Stomach (tissue), 9 donors: Measurements from ENCODE around the gene INSYN2B. TPM values are rescaled to one million over a fixed set of nuclear protein-coding genes. Genes with fewer than 3 reads are reported as not detected.

Experiments
- DNase-seq, 2 donors: peaks; one replicate each; pipeline versions ENCODE4 v3.0.0 to v3.0.0-alpha.2; 2013 to 2019
- H3K27ac ChIP-seq, 5 donors: fragments of 200-600 bp in 4 of 5; sonication (generic) in 4 of 5; one replicate each; pipeline ENCODE4 v1.5.1; 2013 to 2019; ENCODE audit warnings: mild to moderate bottlenecking in 1 of 5, moderate library complexity in 1 of 5
- H3K27me3 ChIP-seq, 3 donors: fragments of 200-600 bp; sonication (generic); one replicate each; pipeline ENCODE4 v1.5.1; 2017 to 2019; ENCODE audit warnings: mixed run types in 1 of 3
- H3K36me3 ChIP-seq, 4 donors: fragments of 200-600 bp; sonication (generic); 1 replicate in 3 of 4; 2 replicates in 1 of 4; pipeline ENCODE4 v1.5.1; 2016 to 2019
- H3K4me1 ChIP-seq, 4 donors: fragments of 200-600 bp; sonication (generic); one replicate each; pipeline ENCODE4 v1.5.1; 2016 to 2019
- H3K4me3 ChIP-seq, 4 donors: fragments of 200-600 bp; sonication (generic) in 3 of 4; one replicate each; pipeline ENCODE4 v1.5.1; 2016 to 2019; ENCODE audit warnings: mild to moderate bottlenecking in 1 of 4
- H3K9me3 ChIP-seq, 4 donors: fragments of 200-600 bp; sonication (generic); one replicate each; pipeline ENCODE4 v1.5.1; 2016 to 2019
- EP300 ChIP-seq: sonication (generic); formaldehyde crosslinking; IDR thresholded peaks from one replicate; pipeline ENCODE4 v1.6.1; 2017; ENCODE audit warnings: antibody characterized with exemption
- POLR2A ChIP-seq, 4 donors: fragments of 450-650 bp; IDR thresholded peaks; one replicate each; pipeline ENCODE4 v1.6.1; 2016; ENCODE audit warnings: antibody characterized with exemption in 4 of 4, control low read depth in 2 of 4, mild to moderate bottlenecking in 1 of 4, moderate library complexity in 1 of 4
- POLR2AphosphoS5 ChIP-seq, 3 donors: sonication (generic); formaldehyde crosslinking; IDR thresholded peaks; one replicate each; pipeline ENCODE4 v1.6.1; 2016; ENCODE audit warnings: antibody characterized with exemption in 3 of 3
- WGBS, 5 donors: extraction: QIAGEN DNeasy Blood & Tissue Kit in 3 of 5; methylation state at CpG; one replicate each; pipeline versions ENCODE4 v1.1.5 to v1.1.7; 2013 to 2018; 5-methylcytosine and 5-hydroxymethylcytosine counted together
- intact Hi-C: fragments of 100-400 bp; cut with DNase I; formaldehyde crosslinking; loops from one replicate; pipeline ENCODE4 v1.15.1; 2023; ENCODE audit warnings: low total_unique reads
- polyA plus RNA-seq, 3 donors: library from polyadenylated mRNA; stranded (reverse); fragments of 200-250 nt; gene quantifications; one replicate each; pipeline ENCODE4 v1.2.3, GENCODE V29; 2013
- total RNA-seq, 5 donors: library from RNA; depleted of rRNA; stranded (reverse); fragments of >200 nt; gene quantifications; one replicate each; pipeline versions ENCODE4 v1.1.0 to v1.2.3, GENCODE V29; 2014 to 2016
- TF ChIP-seq, protein P1 (sequence below), 7 experiments: fragments of 450-650 bp in 4 of 7; fragments of 200-600 bp in 3 of 7; sonication (generic) in 3 of 7; IDR thresholded peaks; one replicate each; pipeline ENCODE4 v1.5.1; 2016 to 2019; ENCODE audit warnings: antibody characterized with exemption in 7 of 7, control low read depth in 2 of 7, mild to moderate bottlenecking in 1 of 7
- donor health status: healthy with polysubstance abuse.
- donor health status: Bipolar disorder and iron deficiency.
- donor health status: healthy.

The INSYN2B gene
- total and polyA plus RNA-seq, 8 donors, result 0.18 to 0.19 TPM; not detected in 6

DNA sequence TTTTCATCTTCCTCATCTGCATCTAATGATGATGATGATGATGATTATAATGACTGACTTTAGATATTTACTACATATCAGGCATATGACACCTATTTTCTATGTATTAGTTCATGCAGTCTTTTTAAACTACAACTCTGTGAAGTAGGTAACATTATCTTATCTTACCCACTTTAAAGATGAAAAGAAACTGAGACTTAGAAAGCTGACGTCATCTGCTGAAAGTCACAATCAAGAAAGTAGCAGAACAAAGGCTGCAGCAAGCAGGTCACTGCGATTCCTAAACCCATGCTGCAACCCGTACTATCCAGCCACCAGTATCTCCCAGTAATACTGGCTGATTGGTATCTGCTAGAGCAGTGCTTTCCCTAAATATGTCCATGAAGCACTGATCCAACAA is 40.1 kb upstream of the INSYN2B start:
- Histone ChIP-seq H3K4me3 (no peak overlapping the region), H3K27ac (no peak overlapping the region), H3K27me3 (peaks cover 0 to 25% (median 0%) of the 10 kb centered on the region in 3 donors), H3K36me3 (peaks cover 0 to 5% (median 0%) of the 10 kb centered on the region in 4 donors), H3K9me3 (no peaks in the 10 kb centered on the region), H3K4me1 (no peaks in the 10 kb centered on the region)
- TF ChIP-seq, protein P1, sequence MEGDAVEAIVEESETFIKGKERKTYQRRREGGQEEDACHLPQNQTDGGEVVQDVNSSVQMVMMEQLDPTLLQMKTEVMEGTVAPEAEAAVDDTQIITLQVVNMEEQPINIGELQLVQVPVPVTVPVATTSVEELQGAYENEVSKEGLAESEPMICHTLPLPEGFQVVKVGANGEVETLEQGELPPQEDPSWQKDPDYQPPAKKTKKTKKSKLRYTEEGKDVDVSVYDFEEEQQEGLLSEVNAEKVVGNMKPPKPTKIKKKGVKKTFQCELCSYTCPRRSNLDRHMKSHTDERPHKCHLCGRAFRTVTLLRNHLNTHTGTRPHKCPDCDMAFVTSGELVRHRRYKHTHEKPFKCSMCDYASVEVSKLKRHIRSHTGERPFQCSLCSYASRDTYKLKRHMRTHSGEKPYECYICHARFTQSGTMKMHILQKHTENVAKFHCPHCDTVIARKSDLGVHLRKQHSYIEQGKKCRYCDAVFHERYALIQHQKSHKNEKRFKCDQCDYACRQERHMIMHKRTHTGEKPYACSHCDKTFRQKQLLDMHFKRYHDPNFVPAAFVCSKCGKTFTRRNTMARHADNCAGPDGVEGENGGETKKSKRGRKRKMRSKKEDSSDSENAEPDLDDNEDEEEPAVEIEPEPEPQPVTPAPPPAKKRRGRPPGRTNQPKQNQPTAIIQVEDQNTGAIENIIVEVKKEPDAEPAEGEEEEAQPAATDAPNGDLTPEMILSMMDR (IDR thresholded peaks at IDR 0.05), result no peak
- no peak for TF ChIP-seq EP300
- no peak for TF ChIP-seq POLR2AphosphoS5 (IDR thresholded peaks at IDR 0.05)
- TF ChIP-seq POLR2A (IDR thresholded peaks at IDR 0.05), result no peak
- intact Hi-C loops, result no loop called here
- DNase-seq, result no peak
- WGBS, 5 donors, result 39 to 70% (median 50%) methylated on average over 3 of the region's 3 CpGs

DNA sequence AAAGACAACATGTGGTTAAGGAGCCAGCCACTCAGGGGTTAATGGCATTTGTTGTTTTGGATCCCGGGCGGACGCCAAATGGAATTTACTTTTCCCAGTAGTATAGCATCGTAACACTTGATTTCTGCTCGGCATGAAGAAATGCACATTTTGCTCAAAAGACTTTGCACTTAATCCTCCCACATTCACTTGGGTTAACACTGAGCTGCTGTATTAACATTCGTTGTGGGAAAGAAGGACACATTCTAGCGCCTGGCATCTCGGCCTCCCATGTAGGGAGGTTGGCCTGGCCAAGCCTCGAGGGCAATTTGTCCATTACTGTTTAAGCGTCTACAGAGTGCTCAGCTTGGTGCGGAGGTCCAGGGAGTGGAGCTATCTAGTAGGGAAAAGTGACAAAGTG is 32.3 kb upstream of the INSYN2B start:
- Histone ChIP-seq H3K9me3 (no peaks in the 10 kb centered on the region), H3K36me3 (peaks cover 0 to 6% (median 0%) of the 10 kb centered on the region in 4 donors), H3K4me1 (no peaks in the 10 kb centered on the region), H3K4me3 (no peak overlapping the region), H3K27me3 (no peaks in the 10 kb centered on the region), H3K27ac (no peak overlapping the region)
- intact Hi-C loops, result no loop called here
- DNase-seq, result no peak
- 55 to 70% (median 61%) methylated on average over 11 of the region's 11 CpGs for WGBS, 5 donors
- TF ChIP-seq POLR2A (IDR thresholded peaks at IDR 0.05), result no peak
- TF ChIP-seq, protein P1 (IDR thresholded peaks at IDR 0.05), result no peak
- no peak for TF ChIP-seq EP300
- TF ChIP-seq POLR2AphosphoS5 (IDR thresholded peaks at IDR 0.05), result no peak

DNA sequence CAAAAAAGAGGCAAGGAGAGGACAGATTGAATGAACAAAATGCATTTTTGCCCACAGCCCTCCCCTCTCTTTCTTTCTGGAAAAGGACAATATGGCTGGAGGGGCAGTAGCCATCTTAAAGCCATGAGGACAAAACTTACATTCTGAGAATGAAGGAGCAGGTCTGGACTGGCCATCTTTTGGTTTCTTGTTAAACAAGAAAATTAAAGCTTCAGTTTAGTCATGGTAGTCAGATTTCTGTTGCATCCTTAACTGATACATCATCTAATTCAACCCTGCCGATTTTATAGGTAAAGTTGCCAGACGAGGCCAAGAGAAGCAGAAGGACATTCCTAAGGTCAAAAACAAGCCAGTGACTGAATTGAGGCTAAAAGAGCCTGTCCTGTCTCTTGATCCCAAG is 31.5 kb upstream of the INSYN2B start:
- no peaks in the 10 kb centered on the region for H3K27me3 ChIP-seq
- no peak overlapping the region for H3K4me3 ChIP-seq
- no peaks in the 10 kb centered on the region for H3K9me3 ChIP-seq
- TF ChIP-seq POLR2AphosphoS5 (IDR thresholded peaks at IDR 0.05), result no peak
- TF ChIP-seq, protein P1 (IDR thresholded peaks at IDR 0.05), result no peak
- no peak for TF ChIP-seq POLR2A (IDR thresholded peaks at IDR 0.05)
- TF ChIP-seq EP300, result no peak
- DNase-seq, result no peak
- WGBS, 5 donors, result 75 to 86% (median 76%) methylated on average over 2 of the region's 2 CpGs
- peaks cover 0 to 6% (median 0%) of the 10 kb centered on the region in 4 donors for H3K36me3 ChIP-seq
- intact Hi-C loops, result no loop called here
- H3K27ac ChIP-seq, result no peak overlapping the region
- no peaks in the 10 kb centered on the region for H3K4me1 ChIP-seq

DNA sequence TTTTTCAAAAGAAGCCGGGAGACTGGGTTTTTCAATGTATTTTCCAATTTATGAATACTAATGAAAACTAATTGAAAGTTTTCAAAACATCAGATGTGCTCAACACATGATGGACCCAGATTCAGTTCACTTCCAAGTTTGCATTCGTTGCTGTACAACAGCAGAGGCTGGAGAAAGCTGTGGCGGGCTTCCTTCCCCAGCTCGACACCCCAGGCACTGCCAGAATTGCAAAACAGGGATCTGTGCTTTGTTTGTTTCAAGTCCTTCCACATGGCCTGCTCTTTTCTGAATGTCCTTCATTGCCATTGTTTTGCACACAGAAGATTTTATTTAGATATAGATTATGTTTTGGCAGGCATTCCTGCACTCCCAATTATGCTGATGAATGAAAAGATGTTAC is 30.3 kb upstream of the INSYN2B start:
- TF ChIP-seq POLR2AphosphoS5 (IDR thresholded peaks at IDR 0.05) (no peak), EP300 (no peak), POLR2A (IDR thresholded peaks at IDR 0.05) (no peak)
- TF ChIP-seq, protein P1 (IDR thresholded peaks at IDR 0.05), result no peak
- Histone ChIP-seq H3K36me3 (peaks cover 0 to 6% (median 0%) of the 10 kb centered on the region in 4 donors), H3K9me3 (no peaks in the 10 kb centered on the region), H3K4me1 (no peaks in the 10 kb centered on the region), H3K27ac (no peak overlapping the region), H3K4me3 (no peak overlapping the region), H3K27me3 (no peaks in the 10 kb centered on the region)
- WGBS, 5 donors, result 65 to 72% (median 71%) methylated on average over 4 of the region's 4 CpGs
- no peak for DNase-seq
- intact Hi-C loops, result no loop called here
